PC-9 (cell line): Measurements from ENCODE around the gene CBLL1. TPM values are rescaled to one million over a fixed set of nuclear protein-coding genes. Genes with fewer than 3 reads are reported as not detected.

Source experiments
- BruUV-seq: library from RNA; stranded (reverse); fragments of 400-500 nt; replicated peaks from 2 replicates; lab custom pipeline; 2021; lab: Mats Ljungman, UMichigan
- CTCF ChIA-PET: fragments of 300-600 bp; sonication (Branson Sonifier 250); formaldehyde crosslinking; loops from one replicate; lab custom pipeline; 2022; ENCODE audit warnings: antibody characterized with exemption; lab: Charles Lee
- POLR2A ChIA-PET: fragments of 300-600 bp; sonication (Branson Sonifier 250); formaldehyde crosslinking; loops from one replicate; lab custom pipeline; 2022; ENCODE audit warnings: antibody characterized with exemption; ENCODE audit not compliant: unreplicated experiment; lab: Charles Lee
- DNase-seq, 2 experiments: peaks; one replicate each; pipeline versions ENCODE4 v3.0.0 to v3.0.0-alpha.2; 2015 to 2022; ENCODE audit warnings: mixed read lengths in 1 of 2
- H2AFZ ChIP-seq: fragments of 200-600 bp; sonication (generic); 2 replicates; pipeline ENCODE4 v1.8.1; 2017; ENCODE audit warnings: antibody characterized with exemption
- H3F3A ChIP-seq: fragments of 200-600 bp; sonication (generic); 2 replicates; pipeline ENCODE4 v1.8.1; 2017; ENCODE audit warnings: antibody characterized with exemption, mild to moderate bottlenecking, low read depth; ENCODE audit not compliant: insufficient read depth
- H3K27ac ChIP-seq: fragments of 200-600 bp; sonication (generic); 2 replicates; pipeline ENCODE4 v1.6.1; 2016; ENCODE audit warnings: mixed run types
- H3K27me3 ChIP-seq: fragments of 200-600 bp; sonication (generic); 2 replicates; pipeline ENCODE4 v1.6.1; 2016; ENCODE audit warnings: low read depth, mixed run types; ENCODE audit not compliant: insufficient read depth
- H3K36me3 ChIP-seq: fragments of 200-600 bp; sonication (generic); 2 replicates; pipeline ENCODE4 v1.6.1; 2016; ENCODE audit warnings: low read depth, mixed run types
- H3K4me1 ChIP-seq: fragments of 200-600 bp; sonication (generic); replicated peaks from 2 replicates; pipeline ENCODE4 v1.6.1; 2016; ENCODE audit warnings: mixed run types; ENCODE audit not compliant: insufficient read depth
- H3K4me2 ChIP-seq: fragments of 200-600 bp; sonication (generic); 2 replicates; pipeline ENCODE4 v1.6.1; 2017; ENCODE audit warnings: mixed run types
- H3K4me3 ChIP-seq: fragments of 200-600 bp; sonication (generic); 2 replicates; pipeline ENCODE4 v1.6.1; 2016; ENCODE audit warnings: mixed run types
- H3K79me2 ChIP-seq: fragments of 200-600 bp; sonication (generic); 2 replicates; pipeline ENCODE4 v1.6.1; 2017; ENCODE audit warnings: low read depth, mixed run types
- H3K9me2 ChIP-seq: fragments of 200-600 bp; sonication (generic); 2 replicates; pipeline ENCODE4 v1.8.1; 2017; ENCODE audit warnings: mild to moderate bottlenecking; ENCODE audit not compliant: insufficient read depth
- H3K9me3 ChIP-seq: fragments of 200-600 bp; sonication (generic); 2 replicates; pipeline ENCODE4 v1.8.1; 2016; ENCODE audit warnings: low read depth; ENCODE audit not compliant: insufficient read depth
- H4K20me1 ChIP-seq: fragments of 200-600 bp; sonication (generic); 2 replicates; pipeline ENCODE4 v1.8.1; 2017; ENCODE audit not compliant: insufficient read depth
- EZH2 ChIP-seq: fragments of 200-600 bp; sonication (generic); IDR thresholded peaks from 2 replicates; pipeline ENCODE4 v1.8.0; 2017; ENCODE audit warnings: antibody characterized with exemption, low read depth
- intact Hi-C: fragments of 100-400 bp; cut with micrococcal nuclease; formaldehyde crosslinking; loops from one replicate; pipeline ENCODE4 v1.10.0; 2022; ENCODE audit not compliant: unreplicated experiment
- total RNA-seq: library from RNA; stranded (reverse); gene quantifications from 2 replicates; pipeline ENCODE4 v1.2.3, GENCODE V29; 2021
- TF ChIP-seq, protein P1 (sequence below): fragments of 200-600 bp; sonication (generic); conservative IDR thresholded peaks from 2 replicates; pipeline ENCODE4 v1.6.1; 2017; ENCODE audit warnings: mixed run types, antibody characterized with exemption, mild to moderate bottlenecking, moderate library complexity

The CBLL1 gene
- total RNA-seq, 1 experiment from 2014 or later = 31.3 TPM

GRCh38 chr7:107715531-107715930, 28.4 kb upstream of the CBLL1 start:
- Histone ChIP-seq H3K27me3 (no peaks in the 10 kb centered on the region), H3K4me2 (no peak overlapping the region), H3F3A (no peaks in the 10 kb centered on the region), H3K9me3 (no peaks in the 10 kb centered on the region), H3K9me2 (no peaks in the 10 kb centered on the region), H2AFZ (no peak overlapping the region), H3K79me2 (no peaks in the 10 kb centered on the region), H4K20me1 (no peaks in the 10 kb centered on the region), H3K4me3 (no peak overlapping the region), H3K4me1 (peaks cover 9% of the 10 kb centered on the region; the same call in 1 of the 2 replicates), H3K27ac (no peak overlapping the region), H3K36me3 (no peaks in the 10 kb centered on the region)
- intact Hi-C loops = no loop called here
- TF ChIP-seq, protein P1, sequence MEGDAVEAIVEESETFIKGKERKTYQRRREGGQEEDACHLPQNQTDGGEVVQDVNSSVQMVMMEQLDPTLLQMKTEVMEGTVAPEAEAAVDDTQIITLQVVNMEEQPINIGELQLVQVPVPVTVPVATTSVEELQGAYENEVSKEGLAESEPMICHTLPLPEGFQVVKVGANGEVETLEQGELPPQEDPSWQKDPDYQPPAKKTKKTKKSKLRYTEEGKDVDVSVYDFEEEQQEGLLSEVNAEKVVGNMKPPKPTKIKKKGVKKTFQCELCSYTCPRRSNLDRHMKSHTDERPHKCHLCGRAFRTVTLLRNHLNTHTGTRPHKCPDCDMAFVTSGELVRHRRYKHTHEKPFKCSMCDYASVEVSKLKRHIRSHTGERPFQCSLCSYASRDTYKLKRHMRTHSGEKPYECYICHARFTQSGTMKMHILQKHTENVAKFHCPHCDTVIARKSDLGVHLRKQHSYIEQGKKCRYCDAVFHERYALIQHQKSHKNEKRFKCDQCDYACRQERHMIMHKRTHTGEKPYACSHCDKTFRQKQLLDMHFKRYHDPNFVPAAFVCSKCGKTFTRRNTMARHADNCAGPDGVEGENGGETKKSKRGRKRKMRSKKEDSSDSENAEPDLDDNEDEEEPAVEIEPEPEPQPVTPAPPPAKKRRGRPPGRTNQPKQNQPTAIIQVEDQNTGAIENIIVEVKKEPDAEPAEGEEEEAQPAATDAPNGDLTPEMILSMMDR = no peak
- no peak for TF ChIP-seq EZH2
- ChIA-PET CTCF (interaction anchor here (0.6 kb wide), 1 partner anchor 11 kb away, joined by 3 read pairs; no protein-coding TSS in a partner anchor), POLR2A (interaction anchor here (0.6 to 0.7 kb wide), 2 partner anchors 22 to 237 kb away, joined by 4 to 8 read pairs; no protein-coding TSS in a partner anchor)
- BruUV-seq = no TSS peak
- DNase-seq = no peak

- no TSS peak for BruUV-seq
- Histone ChIP-seq H3K27me3 (no peaks in the 10 kb centered on the region), H2AFZ (0 out of 2 replicates have a peak overlapping the region, but pooled peaks have one; percentile 13), H3K79me2 (no peaks in the 10 kb centered on the region), H3K4me2 (peak overlapping the region; percentile 15), H3K9me3 (no peaks in the 10 kb centered on the region), H3K4me1 (peaks cover 9% of the 10 kb centered on the region; the same call in 1 of the 2 replicates), H4K20me1 (no peaks in the 10 kb centered on the region), H3K27ac (no peak overlapping the region), H3K36me3 (no peaks in the 10 kb centered on the region), H3K9me2 (no peaks in the 10 kb centered on the region), H3F3A (no peaks in the 10 kb centered on the region), H3K4me3 (no peak overlapping the region)
- DNase-seq = peak in 1 of 2 experiments; percentile 59
- intact Hi-C loops = no loop called here
- CTCF ChIA-PET = no interaction called here
- TF ChIP-seq EZH2 = no peak
- POLR2A ChIA-PET = no interaction called here
These were observed 25.3 kb upstream of the CBLL1 start for GRCh38 chr7:107718456-107719193.

- Histone ChIP-seq H3K4me2 (no peak overlapping the region), H3K4me1 (peaks cover 9% of the 10 kb centered on the region; the same call in 1 of the 2 replicates), H4K20me1 (no peaks in the 10 kb centered on the region), H3K36me3 (no peaks in the 10 kb centered on the region), H3K27ac (no peak overlapping the region), H3K27me3 (no peaks in the 10 kb centered on the region), H3K79me2 (no peaks in the 10 kb centered on the region), H3K4me3 (no peak overlapping the region), H3K9me3 (no peaks in the 10 kb centered on the region), H3F3A (no peaks in the 10 kb centered on the region), H3K9me2 (no peaks in the 10 kb centered on the region), H2AFZ (no peak overlapping the region)
- intact Hi-C loops = loop anchor here (10.0 kb wide), 2 partner anchors 926 to 1546 kb away; no protein-coding TSS in a partner anchor
- BruUV-seq = no TSS peak
- ChIA-PET CTCF (no interaction called here), POLR2A (no interaction called here)
- no peak for DNase-seq
- TF ChIP-seq EZH2 = no peak
- TF ChIP-seq, protein P1 = no peak
These were observed 22.7 kb upstream of the CBLL1 start for GRCh38 chr7:107721286-107721685.
